GM21529 (cell line): Measurements from ENCODE around the gene C11orf87.

Experiments used
- ATAC-seq: cut with Tn5 transposase; IDR thresholded peaks from one replicate; pipeline ENCODE4 v1.9.1; 2021; ENCODE audit not compliant: unreplicated experiment

C11orf87 gene

GRCh38 chr11:109439684-109440083 is 17.7 kb downstream of the C11orf87 start:
- no peak for ATAC-seq

DNA sequence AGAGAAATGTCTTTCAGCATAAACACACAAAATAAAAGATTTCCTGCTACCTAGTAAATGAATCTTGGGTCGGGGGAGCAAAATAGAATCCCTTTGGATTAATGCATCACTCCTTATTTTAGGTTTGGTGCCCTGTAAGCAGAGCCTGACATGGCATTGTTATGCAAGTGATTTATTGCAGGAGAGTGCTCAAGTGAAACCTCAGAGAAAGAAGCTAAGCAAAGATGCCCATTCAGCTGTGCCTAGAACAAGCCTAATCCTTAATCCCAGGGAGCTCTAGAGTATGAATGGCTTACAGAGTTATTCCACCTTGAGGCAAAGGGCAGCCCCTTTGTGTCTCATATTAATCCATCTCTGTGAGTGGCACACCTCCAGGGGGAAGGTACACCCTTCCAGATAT is 21.1 kb downstream of the C11orf87 start:
- no peak for ATAC-seq

DNA sequence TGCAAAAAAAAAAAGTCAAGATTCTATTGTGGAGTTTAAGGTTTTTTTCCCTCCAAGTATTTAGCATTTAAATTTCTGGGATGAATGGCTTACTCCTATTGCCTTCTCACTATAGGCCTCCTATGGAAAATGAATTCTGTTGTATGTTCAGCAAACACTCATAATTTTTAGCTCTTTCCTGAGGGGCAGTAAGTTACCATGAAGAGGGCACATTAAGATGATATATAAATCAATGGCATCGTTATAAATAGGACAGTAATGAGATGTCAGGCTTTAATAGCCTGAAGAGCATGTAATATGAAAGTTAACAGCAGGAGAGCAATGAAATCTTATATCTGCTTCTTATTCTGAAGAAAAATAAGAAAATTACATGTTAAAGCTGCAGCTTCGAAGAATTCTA is 32.9 kb downstream of the C11orf87 start:
- ATAC-seq = no peak
